Measurements from ENCODE around the gene PTMA. TPM values are rescaled to one million over a fixed set of nuclear protein-coding genes. Genes with fewer than 3 reads are reported as not detected.

PTMA gene
- polyA plus RNA-seq, 1 donor from 2014 or later: 2,091 TPM

DNA sequence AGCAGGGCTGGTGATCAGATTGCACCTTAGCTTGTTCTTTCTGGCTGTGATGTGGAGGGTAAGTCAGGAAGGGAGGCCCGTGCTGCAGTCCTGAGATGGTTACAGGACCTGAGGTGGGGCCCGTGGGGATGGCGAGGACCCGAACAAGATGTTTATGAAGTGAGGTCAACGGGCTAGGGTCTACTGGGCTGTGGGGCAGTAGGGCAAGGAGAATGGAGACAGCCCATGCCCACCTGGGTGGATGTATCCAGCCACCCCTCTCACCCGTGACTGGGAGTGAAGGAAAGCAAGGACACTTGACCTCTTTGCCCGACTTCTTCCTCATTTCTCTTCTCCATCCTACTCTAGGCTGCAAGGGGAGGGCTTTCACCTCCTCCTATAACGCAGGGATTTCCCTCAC is 18.0 kb downstream of the PTMA start:
- H3F3A ChIP-seq (ENCODE audit: insufficient read depth, low read length, poor library complexity, severe bottlenecking): no peaks in the 10 kb centered on the region
- no peaks in the 10 kb centered on the region for H3K36me3 ChIP-seq (ENCODE audit: insufficient read depth, low read length)
- H3K9me2 ChIP-seq (ENCODE audit: insufficient read depth, low read length): no peaks in the 10 kb centered on the region
- H3K27ac ChIP-seq (ENCODE audit: low read length): no peak overlapping the region
- no peaks in the 10 kb centered on the region for H3K79me2 ChIP-seq (replicated peaks; ENCODE audit: insufficient read depth, low read length)
- TF ChIP-seq EP300 (conservative IDR thresholded peaks at IDR 0.05; ENCODE audit: poor library complexity, severe bottlenecking): no peak
- TF ChIP-seq CTCF (IDR thresholded peaks at IDR 0.05; ENCODE audit: poor library complexity, severe bottlenecking): no peak
- TF ChIP-seq TAF1 (IDR thresholded peaks at IDR 0.05; ENCODE audit: low read depth): no peak
- no peak for TF ChIP-seq REST (IDR thresholded peaks at IDR 0.05; ENCODE audit: borderline replicate concordance)
- TF ChIP-seq POLR2AphosphoS5 (IDR thresholded peaks at IDR 0.05): no peak
- no peak for TF ChIP-seq RAD21 (conservative IDR thresholded peaks at IDR 0.05)
- TF ChIP-seq EZH2 (IDR thresholded peaks at IDR 0.05; ENCODE audit: borderline replicate concordance, insufficient read depth, low read length, poor library complexity, severe bottlenecking): no peak
- TF ChIP-seq SMC3 (conservative IDR thresholded peaks at IDR 0.05; ENCODE audit: poor library complexity): no peak
- TF ChIP-seq MXI1 (conservative IDR thresholded peaks at IDR 0.05; ENCODE audit: poor library complexity, severe bottlenecking): no peak
- no peaks in the 10 kb centered on the region for H3K9me3 ChIP-seq (ENCODE audit: low read length)
- H4K20me1 ChIP-seq (ENCODE audit: insufficient read depth): no peaks in the 10 kb centered on the region
- H3K9ac ChIP-seq (ENCODE audit: low read length): no peak overlapping the region
- no peak overlapping the region for H2AFZ ChIP-seq (ENCODE audit: low read depth, low read length)
- H3K4me3 ChIP-seq (ENCODE audit: low read length): no peak overlapping the region
- H3K27me3 ChIP-seq (ENCODE audit: insufficient read depth, low read depth, low read length): no peaks in the 10 kb centered on the region
- no peak overlapping the region for H3K4me2 ChIP-seq (ENCODE audit: low read length)

GRCh38 chr2:231727621-231728020 is 19.3 kb downstream of the PTMA start:
- H3K4me3 ChIP-seq (ENCODE audit: low read length): no peak overlapping the region
- H3K27me3 ChIP-seq (ENCODE audit: insufficient read depth, low read depth, low read length): no peaks in the 10 kb centered on the region
- H2AFZ ChIP-seq (ENCODE audit: low read depth, low read length): no peak overlapping the region
- no peaks in the 10 kb centered on the region for H4K20me1 ChIP-seq (ENCODE audit: insufficient read depth)
- H3K9me3 ChIP-seq (ENCODE audit: low read length): no peaks in the 10 kb centered on the region
- H3K27ac ChIP-seq (ENCODE audit: low read length): no peak overlapping the region
- no peaks in the 10 kb centered on the region for H3K36me3 ChIP-seq (ENCODE audit: insufficient read depth, low read length)
- no peak overlapping the region for H3K9ac ChIP-seq (ENCODE audit: low read length)
- no peaks in the 10 kb centered on the region for H3K79me2 ChIP-seq (replicated peaks; ENCODE audit: insufficient read depth, low read length)
- TF ChIP-seq EZH2 (IDR thresholded peaks at IDR 0.05; ENCODE audit: borderline replicate concordance, insufficient read depth, low read length, poor library complexity, severe bottlenecking): no peak
- no peak for TF ChIP-seq SMC3 (conservative IDR thresholded peaks at IDR 0.05; ENCODE audit: poor library complexity)
- TF ChIP-seq POLR2AphosphoS5 (IDR thresholded peaks at IDR 0.05): no peak
- TF ChIP-seq CTCF (IDR thresholded peaks at IDR 0.05; ENCODE audit: poor library complexity, severe bottlenecking): no peak
- TF ChIP-seq REST (IDR thresholded peaks at IDR 0.05; ENCODE audit: borderline replicate concordance): no peak
- TF ChIP-seq RAD21 (conservative IDR thresholded peaks at IDR 0.05): no peak
- TF ChIP-seq MXI1 (conservative IDR thresholded peaks at IDR 0.05; ENCODE audit: poor library complexity, severe bottlenecking): no peak
- TF ChIP-seq TAF1 (IDR thresholded peaks at IDR 0.05; ENCODE audit: low read depth): no peak
- TF ChIP-seq EP300 (conservative IDR thresholded peaks at IDR 0.05; ENCODE audit: poor library complexity, severe bottlenecking): no peak
- H3F3A ChIP-seq (ENCODE audit: insufficient read depth, low read length, poor library complexity, severe bottlenecking): no peaks in the 10 kb centered on the region
- H3K9me2 ChIP-seq (ENCODE audit: insufficient read depth, low read length): no peaks in the 10 kb centered on the region
- H3K4me2 ChIP-seq (ENCODE audit: low read length): no peak overlapping the region

Data from neural cell (in vitro differentiated cells).